ENCODE measurements around the gene ROR1. TPM values are rescaled to one million over a fixed set of nuclear protein-coding genes. Genes with fewer than 3 reads are reported as not detected.

Gene ROR1
- total and polyA plus RNA-seq, 2 of the 13 experiments (the other 11 are each of a cell fraction or from before 2014, with no cell fraction given): 0.58 to 2.3 TPM

DNA sequence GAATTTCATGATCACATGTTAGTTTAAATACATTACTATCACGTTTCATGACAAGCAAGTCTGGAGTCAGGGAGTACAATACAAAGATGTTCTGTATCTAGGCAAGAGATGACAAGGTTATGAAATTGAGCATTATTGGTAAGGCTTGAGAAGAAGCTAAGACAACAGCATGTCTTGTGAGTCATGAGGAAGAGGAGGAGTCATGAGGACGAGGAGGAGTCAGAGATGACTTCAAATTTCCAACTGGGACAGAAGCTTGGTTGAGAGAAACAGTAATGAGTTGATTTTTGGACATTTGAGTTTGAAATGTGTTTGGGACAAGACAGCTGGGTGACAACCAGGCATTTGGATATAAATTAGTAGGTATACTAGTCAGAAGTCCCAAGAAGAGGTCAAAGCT is 425.3 kb downstream of the ROR1 start (continued):
- TF ChIP-seq, protein P1, sequence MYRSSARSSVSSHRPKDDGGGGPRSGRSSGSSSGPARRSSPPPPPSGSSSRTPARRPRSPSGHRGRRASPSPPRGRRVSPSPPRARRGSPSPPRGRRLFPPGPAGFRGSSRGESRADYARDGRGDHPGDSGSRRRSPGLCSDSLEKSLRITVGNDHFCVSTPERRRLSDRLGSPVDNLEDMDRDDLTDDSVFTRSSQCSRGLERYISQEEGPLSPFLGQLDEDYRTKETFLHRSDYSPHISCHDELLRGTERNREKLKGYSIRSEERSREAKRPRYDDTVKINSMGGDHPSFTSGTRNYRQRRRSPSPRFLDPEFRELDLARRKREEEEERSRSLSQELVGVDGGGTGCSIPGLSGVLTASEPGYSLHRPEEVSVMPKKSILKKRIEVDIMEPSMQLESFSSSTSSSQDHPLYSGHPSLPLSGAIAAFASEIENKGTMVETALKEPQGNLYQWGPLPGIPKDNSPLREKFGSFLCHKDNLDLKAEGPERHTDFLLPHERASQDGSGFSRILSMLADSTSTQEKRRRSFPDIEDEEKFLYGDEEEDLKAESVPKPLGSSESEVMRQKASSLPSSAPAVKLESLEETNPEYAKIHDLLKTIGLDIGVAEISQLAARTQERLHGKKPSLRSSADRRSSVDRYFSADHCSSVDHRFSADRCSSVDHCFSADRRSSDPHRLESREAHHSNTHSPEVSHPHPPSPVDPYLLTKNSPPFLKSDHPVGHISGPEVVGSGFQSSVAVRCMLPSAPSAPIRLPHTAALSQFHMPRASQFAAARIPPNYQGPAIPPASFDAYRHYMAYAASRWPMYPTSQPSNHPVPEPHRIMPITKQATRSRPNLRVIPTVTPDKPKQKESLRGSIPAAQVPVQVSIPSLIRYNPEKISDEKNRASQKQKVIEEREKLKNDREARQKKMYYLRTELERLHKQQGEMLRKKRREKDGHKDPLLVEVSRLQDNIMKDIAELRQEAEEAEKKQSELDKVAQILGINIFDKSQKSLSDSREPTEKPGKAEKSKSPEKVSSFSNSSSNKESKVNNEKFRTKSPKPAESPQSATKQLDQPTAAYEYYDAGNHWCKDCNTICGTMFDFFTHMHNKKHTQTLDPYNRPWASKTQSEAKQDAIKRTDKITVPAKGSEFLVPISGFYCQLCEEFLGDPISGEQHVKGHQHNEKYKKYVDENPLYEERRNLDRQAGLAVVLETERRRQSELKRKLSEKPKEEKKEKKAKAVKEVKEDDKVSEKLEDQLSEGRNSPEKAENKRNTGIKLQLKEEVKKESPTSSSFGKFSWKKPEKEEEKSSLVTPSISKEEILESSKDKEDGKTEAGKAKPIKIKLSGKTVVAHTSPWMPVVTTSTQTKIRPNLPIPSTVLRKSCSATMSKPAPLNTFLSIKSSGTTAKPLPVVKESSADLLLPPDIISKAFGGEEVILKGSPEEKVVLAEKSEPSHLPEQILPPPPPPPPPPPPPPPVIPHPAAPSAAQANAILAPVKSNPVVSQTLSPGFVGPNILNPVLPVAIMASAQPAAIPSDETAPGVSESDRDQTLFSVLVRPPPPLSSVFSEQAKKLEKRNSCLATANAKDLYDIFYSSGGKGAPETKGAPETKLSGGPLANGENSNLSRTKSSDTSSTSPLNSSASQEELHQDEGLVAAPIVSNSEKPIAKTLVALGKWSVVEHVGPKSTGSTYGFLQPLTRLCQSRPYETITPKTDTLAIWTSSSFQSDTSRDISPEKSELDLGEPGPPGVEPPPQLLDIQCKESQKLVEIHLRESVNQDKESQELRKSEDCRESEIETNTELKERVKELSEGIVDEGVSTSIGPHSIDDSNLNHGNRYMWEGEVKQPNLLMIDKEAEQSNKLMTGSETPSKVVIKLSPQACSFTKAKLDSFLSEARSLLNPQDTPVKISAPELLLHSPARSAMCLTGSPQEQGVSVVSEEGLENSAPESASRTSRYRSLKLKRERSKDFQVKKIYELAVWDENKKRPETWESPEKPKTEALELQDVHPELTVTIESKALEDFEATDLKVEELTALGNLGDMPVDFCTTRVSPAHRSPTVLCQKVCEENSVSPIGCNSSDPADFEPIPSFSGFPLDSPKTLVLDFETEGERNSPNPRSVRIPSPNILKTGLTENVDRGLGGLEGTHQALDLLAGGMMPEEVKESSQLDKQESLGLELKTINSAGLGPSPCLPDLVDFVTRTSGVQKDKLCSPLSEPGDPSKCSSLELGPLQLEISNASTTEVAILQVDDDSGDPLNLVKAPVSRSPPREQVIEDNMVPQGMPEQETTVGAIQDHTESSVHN (CRISPR knock-in tag; IDR thresholded peaks at IDR 0.05): no peak

DNA sequence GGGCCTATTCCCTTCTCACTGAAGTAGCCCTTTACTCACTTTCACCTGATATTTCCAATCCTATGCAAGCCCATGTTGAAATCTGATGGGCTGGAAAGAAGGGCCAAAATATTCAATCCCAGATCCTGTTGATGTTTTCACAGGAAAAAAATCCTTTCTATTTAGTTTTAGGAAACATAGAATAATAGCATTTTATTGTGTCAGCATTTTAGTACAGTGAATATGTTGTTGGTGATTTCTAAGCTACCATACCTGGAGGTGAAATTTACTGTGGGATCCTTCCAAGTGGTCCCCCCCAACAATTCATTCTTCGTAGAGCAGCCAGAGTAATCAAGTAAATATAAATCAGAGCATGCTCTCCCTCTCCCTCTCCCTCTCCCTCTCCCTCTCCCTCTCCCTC is 426.2 kb downstream of the ROR1 start:
- Histone ChIP-seq H3K36me3 (replicated peaks in 1 of 2; ENCODE audit: control insufficient read depth in 1 of 2, insufficient read depth in 2 of 2, low read length in 2 of 2) (no peaks in the 10 kb centered on the region), H3K9ac (ENCODE audit: insufficient read depth, low read depth, low read length) (no peak overlapping the region), H4K20me1 (ENCODE audit: insufficient read depth, low read length) (no peaks in the 10 kb centered on the region), H3K27ac (ENCODE audit: extremely low read length, insufficient read depth, low read length) (no peak overlapping the region), H2AFZ (ENCODE audit: low read length) (no peak overlapping the region), H3K79me2 (ENCODE audit: insufficient read depth, low read length) (no peaks in the 10 kb centered on the region), H3K4me2 (ENCODE audit: low read depth, low read length) (no peak overlapping the region), H3K4me3 (replicated peaks in 1 of 3; ENCODE audit: insufficient read depth in 1 of 3, low read depth in 2 of 3, low read length in 3 of 3) (no peak overlapping the region), H3K27me3 (ENCODE audit: control insufficient read depth in 1 of 2, insufficient read depth in 2 of 2, low read length in 2 of 2) (peaks cover 0 to 4% of the 10 kb centered on the region in 2 experiments; a peak in 1 of 5 replicates), H3K9me3 (ENCODE audit: low read length) (no peaks in the 10 kb centered on the region), H3K4me1 (ENCODE audit: insufficient read depth, low read length) (no peaks in the 10 kb centered on the region)
- in situ Hi-C loops (cut with HindIII; ENCODE audit: extremely low pct_ligation_motif_present, low pct_unique_long_range_greater_than_20kb) (no loop called here), intact Hi-C loops (cut with micrococcal nuclease; ENCODE audit: unreplicated experiment) (no loop called here)
- ATAC-seq: no peak
- no TSS peak for BruUV-seq (replicated peaks)
- ChIA-PET POLR2A (no interaction called here), CTCF (ENCODE audit: low intra/inter-chr PET ratio, low total read pairs) (no interaction called here)
- DNase-seq (ENCODE audit: low spot score): no peak
- FAIRE-seq: no peak
- no peak for TF ChIP-seq HOXA7 (CRISPR knock-in tag; IDR thresholded peaks at IDR 0.05)
- TF ChIP-seq MAFF (IDR thresholded peaks at IDR 0.05; ENCODE audit: low read depth, low read length): peak; percentile 38; the same call in 1 of the 2 replicates
- peak in 1 of 2 experiments; percentile 52; a peak in 2 of 4 replicates for TF ChIP-seq MAFK (conservative IDR thresholded peaks at IDR 0.05 in 1 of 2, IDR thresholded peaks at IDR 0.05 in 1 of 2; ENCODE audit: low read length in 2 of 2)
- 14% methylated on average over 1 of the region's 1 CpG for WGBS (ENCODE audit: low lambda C conversion rate)

Measured in HepG2 (cell line).